GM19328 (cell line): Measurements from ENCODE around the gene SMARCC1.

ENCODE experiments used
- ATAC-seq: cut with Tn5 transposase; IDR thresholded peaks from one replicate; pipeline ENCODE4 v1.9.1; 2021; ENCODE audit warnings: mild to moderate bottlenecking, moderate library complexity; ENCODE audit not compliant: unreplicated experiment

Gene SMARCC1

GRCh38 chr3:47592066-47592795, 189.5 kb downstream of the SMARCC1 start:
- ATAC-seq = no peak

GRCh38 chr3:47590216-47590615, 191.5 kb downstream of the SMARCC1 start:
- ATAC-seq = no peak

- ATAC-seq = no peak
Measured at GRCh38 chr3:47588587-47588986, 193.1 kb downstream of the SMARCC1 start.

- ATAC-seq = no peak
Measured at GRCh38 chr3:47588053-47588452, 193.6 kb downstream of the SMARCC1 start.

GRCh38 chr3:47586746-47587145, 194.9 kb downstream of the SMARCC1 start:
- ATAC-seq = no peak

GRCh38 chr3:47583320-47584075, 198.2 kb downstream of the SMARCC1 start:
- no peak for ATAC-seq

GRCh38 chr3:47581835-47582234, 199.9 kb downstream of the SMARCC1 start:
- ATAC-seq = no peak

GRCh38 chr3:47581422-47581821, 200.3 kb downstream of the SMARCC1 start:
- ATAC-seq = no peak

- ATAC-seq = no peak
Measured at GRCh38 chr3:47580481-47580880, 201.2 kb downstream of the SMARCC1 start.

- ATAC-seq = no peak
Measured at GRCh38 chr3:47579875-47580274, 201.8 kb downstream of the SMARCC1 start.

- no peak for ATAC-seq
Measured at GRCh38 chr3:47578691-47579632, 202.7 kb downstream of the SMARCC1 start, which contains the start of gene CSPG5. Gene CSPG5, minus strand, starts transcription at chr3:47578865. Its CDS starts 172 bp downstream, at chr3:47578693.

- no peak for ATAC-seq
Measured at GRCh38 chr3:47578119-47578632, 203.5 kb downstream of the SMARCC1 start.

- no peak for ATAC-seq
Measured at GRCh38 chr3:47577583-47578118, 204.0 kb downstream of the SMARCC1 start.

- no peak for ATAC-seq
Measured at GRCh38 chr3:47573190-47574172, 208.2 kb downstream of the SMARCC1 start.

- ATAC-seq = no peak
Measured at GRCh38 chr3:47571391-47572175, 210.1 kb downstream of the SMARCC1 start.

- no peak for ATAC-seq
Measured at GRCh38 chr3:47568901-47569300, 212.8 kb downstream of the SMARCC1 start.

- ATAC-seq = no peak
Measured at GRCh38 chr3:47567149-47567548, 214.5 kb downstream of the SMARCC1 start.

GRCh38 chr3:47566667-47567066, 215.0 kb downstream of the SMARCC1 start:
- ATAC-seq = no peak
